HCT116 (cell line): ENCODE results near the gene KDELR1. TPM values are rescaled to one million over a fixed set of nuclear protein-coding genes. Genes with fewer than 3 reads are reported as not detected.

ENCODE experiments used
- ATAC-seq: fragments of 200-7000 bp; cut with Tn5 transposase; 2 replicates; pipeline ENCODE4 v1.9.1; 2020; ENCODE audit warnings: mild to moderate bottlenecking, moderate library complexity
- BruUV-seq: library from RNA; stranded (reverse); fragments of 400-500 nt; replicated peaks from 2 replicates; lab custom pipeline; 2021; lab: Mats Ljungman, UMichigan
- CTCF ChIA-PET: fragments of 300-600 bp; sonication (Branson Sonifier 250); formaldehyde crosslinking; loops from one replicate; lab custom pipeline; 2021; ENCODE audit warnings: antibody characterized with exemption; lab: Charles Lee
- POLR2A ChIA-PET: fragments of 300-600, 350-600 bp; sonication (Branson Sonifier 250); formaldehyde crosslinking; loops from one replicate; lab custom pipeline; 2021; ENCODE audit warnings: antibody characterized with exemption; lab: Charles Lee
- RAD21 ChIA-PET, 2 experiments: fragments of 300-600 bp; sonication (Branson Sonifier 250); formaldehyde crosslinking; loops; one replicate each; lab custom pipeline; 2023; ENCODE audit warnings: low total read pairs in 2 of 2; ENCODE audit not compliant: uncharacterized antibody in 2 of 2, unreplicated experiment in 2 of 2, low non-redundant PET in 1 of 2; lab: Charles Lee
- DNase-seq: peaks from one replicate; pipeline ENCODE4 v3.0.0-alpha.2; 2010; ENCODE audit warnings: low read depth, low spot score
- H2AFZ ChIP-seq: fragments of 200-600 bp; shearing (Covaris generic), sonication (generic); 2 replicates; pipeline ENCODE4 v1.6.1; 2017; ENCODE audit warnings: low read depth, mixed run types, mixed read lengths, antibody characterized with exemption, low read length; ENCODE audit not compliant: poor library complexity, severe bottlenecking
- H3K27ac ChIP-seq: 2 replicates; pipeline ENCODE4 v1.5.1; 2012; ENCODE audit warnings: low read depth, low read length
- H3K27me3 ChIP-seq: fragments of 200-600 bp; sonication (generic); 2 replicates; pipeline ENCODE4 v1.6.1; 2016; ENCODE audit warnings: mixed run types, low read length, mixed read lengths; ENCODE audit not compliant: insufficient read depth
- H3K36me3 ChIP-seq, 2 experiments: fragments of 200-500 bp in 1 of 2; fragments of 200-600 bp in 1 of 2; sonication (Bioruptor generic) in 1 of 2; sonication (generic) in 1 of 2; 2 replicates each; pipeline versions ENCODE4 v1.5.1 to v1.6.1; 2014 to 2016; ENCODE audit warnings: low read length in 2 of 2, inconsistent platforms in 1 of 2, mixed read lengths in 1 of 2, mixed run types in 1 of 2; ENCODE audit not compliant: insufficient read depth in 2 of 2, control insufficient read depth in 1 of 2
- H3K4me1 ChIP-seq, 2 experiments: fragments of 200-600 bp in 1 of 2; sonication (generic) in 1 of 2; 2 replicates each; pipeline versions ENCODE4 v1.5.1 to v1.6.1; 2012 to 2017; ENCODE audit warnings: low read length in 2 of 2, inconsistent platforms in 1 of 2, mild to moderate bottlenecking in 1 of 2, mixed read lengths in 1 of 2, mixed run types in 1 of 2, moderate library complexity in 1 of 2; ENCODE audit not compliant: insufficient read depth in 2 of 2, control insufficient read depth in 1 of 2
- H3K4me2 ChIP-seq: fragments of 200-600 bp; sonication (generic); 2 replicates; pipeline ENCODE4 v1.6.1; 2017; ENCODE audit warnings: mixed run types, low read length, mixed read lengths
- H3K4me3 ChIP-seq, 2 experiments: fragments of 200-600 bp in 1 of 2; sonication (generic) in 1 of 2; replicated peaks in 1 of 2; 2 replicates each; pipeline ENCODE4 v1.5.1; 2011 to 2016; ENCODE audit warnings: low read length in 2 of 2, control low read depth in 1 of 2, low read depth in 1 of 2, mild to moderate bottlenecking in 1 of 2, mixed read lengths in 1 of 2, mixed run types in 1 of 2
- H3K79me2 ChIP-seq: fragments of 200-600 bp; sonication (generic); 2 replicates; pipeline ENCODE4 v1.6.1; 2017; ENCODE audit warnings: mild to moderate bottlenecking, mixed run types, low read length, moderate library complexity, mixed read lengths; ENCODE audit not compliant: insufficient read depth
- H3K9ac ChIP-seq: fragments of 200-600 bp; sonication (generic); 2 replicates; pipeline ENCODE4 v1.6.1; 2016; ENCODE audit warnings: low read length, mixed read lengths
- H3K9me2 ChIP-seq: fragments of 200-600 bp; sonication (generic), shearing (Covaris generic); 2 replicates; pipeline ENCODE4 v1.6.1; 2017; ENCODE audit warnings: mixed run types, mild to moderate bottlenecking, moderate library complexity; ENCODE audit not compliant: insufficient read depth
- H3K9me3 ChIP-seq, 2 experiments: fragments of 200-500 bp in 1 of 2; fragments of 200-600 bp in 1 of 2; sonication (Bioruptor generic) in 1 of 2; sonication (generic) in 1 of 2; 2 replicates each; pipeline ENCODE4 v1.6.1; 2014 to 2017; ENCODE audit warnings: low read length in 2 of 2, mixed read lengths in 2 of 2, inconsistent platforms in 1 of 2, low read depth in 1 of 2, mild to moderate bottlenecking in 1 of 2, mixed run types in 1 of 2, moderate library complexity in 1 of 2; ENCODE audit not compliant: control insufficient read depth in 1 of 2, insufficient read depth in 1 of 2
- H4K20me1 ChIP-seq: fragments of 200-600 bp; sonication (generic), shearing (Covaris generic); 2 replicates; pipeline ENCODE4 v1.6.1; 2017; ENCODE audit warnings: mixed run types, mild to moderate bottlenecking, moderate library complexity; ENCODE audit not compliant: insufficient read depth
- ATF3 ChIP-seq: IDR thresholded peaks from 2 replicates; pipeline ENCODE4 v1.6.1; 2012
- CBX3 ChIP-seq: IDR thresholded peaks from 2 replicates; pipeline ENCODE4 v1.6.1; 2012; ENCODE audit warnings: low read depth
- CTCF ChIP-seq, 3 experiments: fragments of 200-600 bp in 1 of 3; sonication (generic) in 1 of 3; IDR thresholded peaks in 2 of 3; conservative IDR thresholded peaks in 1 of 3; 2 replicates each; pipeline ENCODE4 v1.5.1; 2012 to 2017; ENCODE audit warnings: low read depth in 2 of 3, low read length in 2 of 3, antibody characterized with exemption in 1 of 3, borderline replicate concordance in 1 of 3, control low read depth in 1 of 3, mild to moderate bottlenecking in 1 of 3, mixed read lengths in 1 of 3, mixed run types in 1 of 3, moderate library complexity in 1 of 3; ENCODE audit not compliant: insufficient read depth in 1 of 3
- EGR1 ChIP-seq: IDR thresholded peaks from 2 replicates; pipeline ENCODE4 v1.6.1; 2012; ENCODE audit warnings: low read depth
- ELF1 ChIP-seq: IDR thresholded peaks from 2 replicates; pipeline ENCODE4 v1.6.1; 2012; ENCODE audit warnings: low read depth, borderline replicate concordance
- EZH2 ChIP-seq: fragments of 200-600 bp; sonication (generic); IDR thresholded peaks from 2 replicates; pipeline ENCODE4 v1.6.1; 2017; ENCODE audit warnings: antibody characterized with exemption, mixed run types
- EZH2phosphoT487 ChIP-seq: fragments of 200-600 bp; IDR thresholded peaks from 2 replicates; pipeline ENCODE4 v1.6.1; 2018; ENCODE audit warnings: antibody characterized with exemption, borderline replicate concordance
- FOSL1 ChIP-seq: IDR thresholded peaks from 2 replicates; pipeline ENCODE4 v1.6.1; 2012; ENCODE audit warnings: low read depth
- JUND ChIP-seq: IDR thresholded peaks from 2 replicates; pipeline ENCODE4 v1.6.1; 2012
- MAX ChIP-seq: IDR thresholded peaks from 2 replicates; pipeline ENCODE4 v1.6.1; 2012
- POLR2A ChIP-seq: IDR thresholded peaks from 2 replicates; pipeline ENCODE4 v1.7.0; 2011; ENCODE audit warnings: borderline replicate concordance; ENCODE audit not compliant: insufficient read depth, insufficient read length; ENCODE audit errors: extremely low read depth
- RAD21 ChIP-seq: IDR thresholded peaks from 2 replicates; pipeline ENCODE4 v1.6.1; 2012; ENCODE audit warnings: low read depth, mild to moderate bottlenecking
- REST ChIP-seq: IDR thresholded peaks from 2 replicates; pipeline ENCODE4 v1.6.1; 2012; ENCODE audit warnings: low read depth
- SIN3A ChIP-seq: IDR thresholded peaks from 2 replicates; pipeline ENCODE4 v1.6.1; 2012; ENCODE audit warnings: low read depth
- SRF ChIP-seq: IDR thresholded peaks from 2 replicates; pipeline ENCODE4 v1.6.1; 2012; ENCODE audit warnings: low read depth
- TCF7L2 ChIP-seq: IDR thresholded peaks from 2 replicates; pipeline ENCODE4 v1.7.0; 2011; ENCODE audit warnings: borderline replicate concordance, inconsistent platforms; ENCODE audit not compliant: insufficient read depth, insufficient read length; ENCODE audit errors: extremely low read depth
- YY1 ChIP-seq: IDR thresholded peaks from 2 replicates; pipeline ENCODE4 v1.6.1; 2011; ENCODE audit warnings: low read length, low read depth, moderate library complexity, mild to moderate bottlenecking; ENCODE audit not compliant: insufficient replicate concordance; ENCODE audit errors: extremely low read depth
- ZBTB33 ChIP-seq: IDR thresholded peaks from 2 replicates; pipeline ENCODE4 v1.6.1; 2011; ENCODE audit warnings: mild to moderate bottlenecking, low read length, moderate library complexity; ENCODE audit not compliant: insufficient replicate concordance; ENCODE audit errors: extremely low read depth
- ZFX ChIP-seq: fragments of 450-650 bp; IDR thresholded peaks from 2 replicates; pipeline ENCODE4 v1.6.1; 2017
- ZNF274 ChIP-seq: fragments of 200-500 bp; sonication (Bioruptor generic); IDR thresholded peaks from 2 replicates; pipeline ENCODE4 v1.6.1; 2014; ENCODE audit warnings: mild to moderate bottlenecking, low read depth, low read length, inconsistent platforms
- intact Hi-C: fragments of 100-400 bp; cut with micrococcal nuclease; formaldehyde crosslinking; loops from 2 replicates; pipeline ENCODE4 v1.10.0; 2022
- total RNA-seq: library from RNA; stranded (reverse); gene quantifications from one replicate; pipeline ENCODE4 v1.2.1, GENCODE V29; 2021; ENCODE audit not compliant: unreplicated experiment

The KDELR1 gene
- total RNA-seq, 1 experiment from 2014 or later = 212 TPM

GRCh38 chr19:48428670-48429069 is 37.3 kb upstream of the KDELR1 start:
- no peak for ATAC-seq
- ChIA-PET CTCF (no interaction called here), RAD21 (no interaction called here), POLR2A (no interaction called here)
- H3K4me3 ChIP-seq = no peak overlapping the region
- H3K36me3 ChIP-seq = peaks cover 23 to 37% of the 10 kb centered on the region in 2 experiments
- no peak for DNase-seq
- H3K79me2 ChIP-seq = no peaks in the 10 kb centered on the region
- no peak overlapping the region for H2AFZ ChIP-seq
- intact Hi-C loops = no loop called here
- H4K20me1 ChIP-seq = no peaks in the 10 kb centered on the region
- no peaks in the 10 kb centered on the region for H3K27me3 ChIP-seq
- peaks cover 7 to 11% of the 10 kb centered on the region in 2 experiments for H3K4me1 ChIP-seq
- no peak overlapping the region for H3K9ac ChIP-seq
- 0 out of 4 replicates have a peak, but pooled peaks cover 0 to 3% of the 10 kb centered on the region in 2 experiments for H3K9me3 ChIP-seq
- TF ChIP-seq CTCF (IDR thresholded peaks at IDR 0.05 in 2 of 3, conservative IDR thresholded peaks at IDR 0.05 in 1 of 3; ENCODE audit: borderline replicate concordance in 1 of 3, insufficient read depth in 1 of 3, low read depth in 2 of 3, low read length in 2 of 3) = no peak
- TF ChIP-seq ZBTB33 = no peak
- no peak for TF ChIP-seq FOSL1
- no peak for TF ChIP-seq YY1
- TF ChIP-seq EGR1 = no peak
- TF ChIP-seq POLR2A = no peak
- no peak for TF ChIP-seq EZH2
- no peak for TF ChIP-seq ZNF274
- TF ChIP-seq TCF7L2 = no peak
- no peak for TF ChIP-seq ATF3
- no peak for TF ChIP-seq RAD21
- TF ChIP-seq JUND = no peak
- TF ChIP-seq EZH2phosphoT487 = no peak
- TF ChIP-seq SRF = no peak
- TF ChIP-seq SIN3A = no peak
- TF ChIP-seq MAX = no peak
- TF ChIP-seq REST = no peak
- TF ChIP-seq ZFX = no peak
- no peak for TF ChIP-seq ELF1
- no peak for TF ChIP-seq CBX3
- no peak overlapping the region for H3K27ac ChIP-seq
- no peaks in the 10 kb centered on the region for H3K9me2 ChIP-seq
- BruUV-seq = no TSS peak
- H3K4me2 ChIP-seq = no peak overlapping the region
